GM12878 (cell line): ENCODE results near the gene RHEX. TPM values are rescaled to one million over a fixed set of nuclear protein-coding genes. Genes with fewer than 3 reads are reported as not detected.

Experiments used
- ATAC-seq: fragments of 200-7000 bp; cut with Tn5 transposase; 3 replicates; pipeline ENCODE4 v1.9.1; 2020; ENCODE audit warnings: mild to moderate bottlenecking, moderate library complexity
- BruUV-seq: library from RNA; stranded (reverse); fragments of 400-500 nt; replicated peaks from 2 replicates; lab custom pipeline; 2021; lab: Mats Ljungman, UMichigan
- CTCF ChIA-PET: fragments of 300-600 bp; sonication (Branson Sonifier 250); formaldehyde crosslinking; extraction: SDS; loops from one replicate; lab custom pipeline; 2021; ENCODE audit warnings: inconsistent platforms; lab: Yijun Ruan, JAX
- POLR2A ChIA-PET: fragments of 350-600 bp; formaldehyde crosslinking; extraction: SDS; loops from one replicate; lab custom pipeline; 2021; ENCODE audit warnings: inconsistent platforms; lab: Charles Lee
- RAD21 ChIA-PET: fragments of 300-600 bp; sonication (Branson Sonifier 250); formaldehyde crosslinking; loops from one replicate; lab custom pipeline; 2023; ENCODE audit warnings: antibody characterized with exemption; ENCODE audit not compliant: unreplicated experiment; lab: Charles Lee
- SMC1A ChIA-PET: fragments of 300-600 bp; sonication (Branson Sonifier 250); formaldehyde crosslinking; loops from one replicate; lab custom pipeline; 2023; ENCODE audit not compliant: unreplicated experiment, uncharacterized antibody; lab: Charles Lee
- DNase-seq: peaks from one replicate; pipeline ENCODE4 v3.0.0-alpha.2; 2011; ENCODE audit warnings: low read depth, low spot score
- FAIRE-seq: peaks from 3 replicates; lab custom pipeline; 2011; peaks lifted over from hg19 to GRCh38; lab: Jason Lieb, UNC
- H2AFZ ChIP-seq: 2 replicates; pipeline ENCODE4 v1.6.0; 2011; ENCODE audit warnings: low read depth, low read length, control low read depth; ENCODE audit not compliant: control insufficient read depth
- H3K27ac ChIP-seq: 2 replicates; pipeline ENCODE4 v1.5.1; 2011; ENCODE audit warnings: control low read depth; ENCODE audit not compliant: control insufficient read depth, insufficient read depth
- H3K27me3 ChIP-seq, 2 experiments: replicated peaks in 1 of 2; 2 replicates each; pipeline versions ENCODE4 v1.6.0 to v1.6.1; 2011; ENCODE audit warnings: low read length in 1 of 2; ENCODE audit not compliant: control insufficient read depth in 2 of 2, insufficient read depth in 2 of 2
- H3K36me3 ChIP-seq, 2 experiments: 2 replicates each; pipeline ENCODE4 v1.5.1; 2011; ENCODE audit warnings: low read length in 1 of 2; ENCODE audit not compliant: control insufficient read depth in 2 of 2, insufficient read depth in 2 of 2
- H3K4me1 ChIP-seq: 2 replicates; pipeline ENCODE4 v1.6.1; 2011; ENCODE audit warnings: mild to moderate bottlenecking, low read length, moderate library complexity, mixed read lengths; ENCODE audit not compliant: control insufficient read depth, insufficient read depth
- H3K4me2 ChIP-seq: 2 replicates; pipeline ENCODE4 v1.6.0; 2011; ENCODE audit warnings: control low read depth; ENCODE audit not compliant: control insufficient read depth, insufficient read depth
- H3K4me3 ChIP-seq: fragments of 200-600 bp; sonication (generic); 2 replicates; pipeline ENCODE4 v1.5.1; 2016
- H3K79me2 ChIP-seq: 2 replicates; pipeline ENCODE4 v1.6.0; 2011; ENCODE audit warnings: low read length; ENCODE audit not compliant: control insufficient read depth, insufficient read depth
- H3K9ac ChIP-seq: 2 replicates; pipeline ENCODE4 v1.8.0; 2011; ENCODE audit warnings: low read length, control low read depth, mixed read lengths; ENCODE audit not compliant: control insufficient read depth, insufficient read depth
- H3K9me3 ChIP-seq: replicated peaks from 3 replicates; pipeline ENCODE4 v1.5.1; 2011; ENCODE audit warnings: mild to moderate bottlenecking, low read length; ENCODE audit not compliant: control insufficient read depth, insufficient read depth
- H4K20me1 ChIP-seq: 2 replicates; pipeline ENCODE4 v1.6.0; 2011; ENCODE audit not compliant: control insufficient read depth, insufficient read depth
- BMI1 ChIP-seq: fragments of 450-650 bp; IDR thresholded peaks from 2 replicates; pipeline ENCODE4 v1.6.1; 2016; ENCODE audit warnings: mild to moderate bottlenecking, moderate library complexity, borderline replicate concordance
- HDGF ChIP-seq: fragments of 450-650 bp; IDR thresholded peaks from 2 replicates; pipeline ENCODE4 v1.6.1; 2016; ENCODE audit warnings: antibody characterized with exemption
- YBX1 ChIP-seq: fragments of 450-650 bp; IDR thresholded peaks from 2 replicates; pipeline ENCODE4 v1.6.1; 2016; ENCODE audit warnings: antibody characterized with exemption
- WGBS: methylation state at CpG from one replicate; pipeline ENCODE4 v1.1.6; 2016; ENCODE audit warnings: low lambda C conversion rate; ENCODE audit not compliant: insufficient replicate concordance, insufficient coverage; ENCODE audit errors: missing lambda C conversion rate; 5-methylcytosine and 5-hydroxymethylcytosine counted together
- in situ Hi-C: fragments of 300-500 bp; cut with MboI; formaldehyde crosslinking; loops from 9 replicates; pipeline ENCODE4 v1.14.3; 2018; ENCODE audit warnings: mixed read lengths
- intact Hi-C: fragments of 100-400 bp; cut with micrococcal nuclease; formaldehyde crosslinking; loops from one replicate; pipeline ENCODE4 v1.14.2; 2022; ENCODE audit not compliant: unreplicated experiment
- polyA plus RNA-seq, 11 experiments: library from polyadenylated mRNA; depleted of rRNA in 4 of 11; unstranded in 6 of 11; stranded (reverse) in 5 of 11; fragments of >200 nt; fragmentation: Nextera tagmentation in 4 of 11; fragmentation: Illumina TruSeq in 1 of 11; extraction: Ambion mirVana in 4 of 11; extraction: Trizol in 1 of 11; gene quantifications; 1 replicate in 1 of 11; 2 replicates in 10 of 11; pipeline versions ENCODE4 v1.2.1 to v1.2.3, GENCODE V29; 2011 to 2016; ENCODE audit warnings: inconsistent platforms in 2 of 11, missing spikeins in 2 of 11, low read depth in 1 of 11
- total RNA-seq, 4 experiments: library from RNA; depleted of rRNA in 3 of 4; stranded (reverse); fragments of >200 nt in 3 of 4; fragmentation: Illumina TruSeq in 1 of 4; extraction: Trizol in 1 of 4; gene quantifications; 2 replicates each; pipeline versions ENCODE4 v1.2.1 to v1.2.3, GENCODE V29; 2013 to 2021
- TF ChIP-seq, protein P1 (sequence below): fragments of 450-650 bp; formaldehyde crosslinking; IDR thresholded peaks from 2 replicates; pipeline ENCODE4 v1.4.0; 2022; ENCODE audit warnings: mild to moderate bottlenecking, moderate library complexity

Gene RHEX
- total and polyA plus RNA-seq, 10 of the 15 experiments (the other 5 are each of a cell fraction or from before 2014, with no cell fraction given) = 2.4 to 11.4 (median 5.7) TPM

DNA sequence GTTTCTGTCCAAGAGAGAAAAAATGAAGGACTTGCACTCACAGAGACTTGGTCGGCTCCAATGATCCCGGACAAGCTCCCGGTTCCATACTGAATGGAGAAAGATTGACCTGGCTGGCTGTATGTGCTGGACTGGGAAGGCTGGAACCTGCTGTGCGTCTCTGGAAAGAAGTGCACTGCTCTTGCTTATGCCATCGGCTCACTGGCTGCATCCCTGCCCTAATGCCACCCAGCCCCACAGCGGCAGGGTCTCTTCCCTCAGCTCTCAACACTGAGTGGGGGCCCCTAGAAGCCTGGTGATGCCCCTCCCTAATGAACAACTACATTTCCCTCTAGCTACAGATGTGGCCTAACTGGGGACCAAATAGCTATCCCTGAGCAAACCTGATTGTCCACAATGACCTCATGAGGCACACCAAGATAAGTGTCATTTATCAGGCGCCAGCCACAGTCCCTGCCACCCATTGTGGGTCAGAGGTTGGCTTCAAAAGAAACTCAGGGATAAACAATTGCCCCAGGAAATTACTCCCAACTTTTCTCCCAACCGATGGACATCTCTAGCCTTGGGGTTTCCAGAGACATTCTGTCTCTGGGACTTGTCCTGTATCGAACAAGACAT is 31.9 kb upstream of the RHEX start (continued):
- TF ChIP-seq, protein P1, sequence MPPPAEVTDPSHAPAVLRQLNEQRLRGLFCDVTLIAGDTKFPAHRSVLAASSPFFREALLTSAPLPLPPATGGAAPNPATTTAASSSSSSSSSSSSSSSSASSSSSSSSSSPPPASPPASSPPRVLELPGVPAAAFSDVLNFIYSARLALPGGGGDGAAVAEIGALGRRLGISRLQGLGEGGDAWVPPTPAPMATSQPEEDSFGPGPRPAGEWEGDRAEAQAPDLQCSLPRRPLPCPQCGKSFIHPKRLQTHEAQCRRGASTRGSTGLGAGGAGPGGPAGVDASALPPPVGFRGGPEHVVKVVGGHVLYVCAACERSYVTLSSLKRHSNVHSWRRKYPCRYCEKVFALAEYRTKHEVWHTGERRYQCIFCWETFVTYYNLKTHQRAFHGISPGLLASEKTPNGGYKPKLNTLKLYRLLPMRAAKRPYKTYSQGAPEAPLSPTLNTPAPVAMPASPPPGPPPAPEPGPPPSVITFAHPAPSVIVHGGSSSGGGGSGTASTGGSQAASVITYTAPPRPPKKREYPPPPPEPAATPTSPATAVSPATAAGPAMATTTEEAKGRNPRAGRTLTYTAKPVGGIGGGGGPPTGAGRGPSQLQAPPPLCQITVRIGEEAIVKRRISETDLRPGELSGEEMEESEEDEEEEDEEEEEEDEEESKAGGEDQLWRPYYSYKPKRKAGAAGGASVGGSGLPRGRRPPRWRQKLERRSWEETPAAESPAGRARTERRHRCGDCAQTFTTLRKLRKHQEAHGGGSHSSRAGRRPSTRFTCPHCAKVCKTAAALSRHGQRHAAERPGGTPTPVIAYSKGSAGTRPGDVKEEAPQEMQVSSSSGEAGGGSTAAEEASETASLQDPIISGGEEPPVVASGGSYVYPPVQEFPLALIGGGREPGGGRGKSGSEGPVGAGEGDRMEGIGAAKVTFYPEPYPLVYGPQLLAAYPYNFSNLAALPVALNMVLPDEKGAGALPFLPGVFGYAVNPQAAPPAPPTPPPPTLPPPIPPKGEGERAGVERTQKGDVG (CRISPR knock-in tag) = no peak
- no peak for TF ChIP-seq HDGF
- no peak for TF ChIP-seq BMI1

DNA sequence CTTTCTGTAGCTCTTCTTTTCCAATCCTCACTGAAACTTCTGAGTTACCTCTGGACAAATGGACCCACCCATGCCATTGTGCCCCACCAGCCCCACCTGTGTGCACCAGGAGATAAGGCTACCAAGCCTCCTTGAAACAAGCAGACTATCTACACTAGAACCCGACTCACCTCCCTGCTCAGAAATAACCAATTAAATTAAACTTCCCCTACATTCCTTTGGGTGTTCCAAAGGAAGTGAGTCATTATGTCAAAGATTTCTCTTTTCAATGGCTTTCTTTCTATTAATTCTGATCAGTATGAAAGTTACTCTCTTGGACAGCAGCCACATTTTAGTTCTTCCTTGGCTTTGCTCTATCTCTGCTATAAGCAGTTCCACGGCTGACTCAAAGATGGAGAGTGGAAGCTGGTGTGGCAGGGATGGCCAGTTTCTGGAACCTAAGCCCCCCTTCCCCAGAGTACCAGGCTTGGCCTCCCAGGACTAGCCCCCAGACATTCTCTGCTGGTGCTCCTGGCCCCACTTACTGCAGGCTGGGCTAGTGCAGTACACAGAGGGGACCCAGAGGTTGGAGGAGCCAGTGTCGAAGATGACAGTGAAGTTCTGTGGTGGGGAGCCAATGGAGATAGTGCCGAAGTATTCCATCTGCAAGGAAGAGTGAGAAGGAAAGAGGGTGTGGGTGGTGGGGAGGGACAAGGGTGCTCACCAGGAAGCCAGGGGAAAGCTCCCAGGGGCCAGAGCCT is 31.2 kb upstream of the RHEX start:
- 64% methylated on average over 4 of the region's 4 CpGs for WGBS
- H3K27me3 ChIP-seq = peaks cover 0 to 5% of the 10 kb centered on the region in 2 experiments; a peak in 2 of 4 replicates
- no peaks in the 10 kb centered on the region for H3K79me2 ChIP-seq
- RAD21 ChIA-PET = interaction anchor here (1.0 to 1.3 kb wide), 2 partner anchors 12 to 44 kb away, joined by 3 read pairs; no protein-coding TSS in a partner anchor
- FAIRE-seq (no peak), ATAC-seq (no peak), DNase-seq (no peak)
- no peak overlapping the region for H3K27ac ChIP-seq
- H3K4me1 ChIP-seq = no peaks in the 10 kb centered on the region
- no peak overlapping the region for H2AFZ ChIP-seq
- H3K9me3 ChIP-seq = no peaks in the 10 kb centered on the region; the same call in 2 of the 3 replicates
- no peaks in the 10 kb centered on the region for H3K36me3 ChIP-seq
- in situ Hi-C loops (no loop called here), intact Hi-C loops (no loop called here)
- H3K9ac ChIP-seq = no peak overlapping the region
- BruUV-seq = no TSS peak
- no peak for TF ChIP-seq YBX1
- CTCF ChIA-PET = interaction anchor here (1.0 to 1.3 kb wide), 2 partner anchors 8 to 84 kb away, joined by 5 to 8 read pairs; no protein-coding TSS in a partner anchor
- POLR2A ChIA-PET = no interaction called here
- SMC1A ChIA-PET = interaction anchor here (2.0 kb wide), 1 partner anchor 9 kb away, joined by 10 read pairs; no protein-coding TSS in a partner anchor
- H3K4me3 ChIP-seq = no peak overlapping the region
- H3K4me2 ChIP-seq = no peak overlapping the region
- H4K20me1 ChIP-seq = no peaks in the 10 kb centered on the region
